Measurements from ENCODE around the gene INSC. TPM values are rescaled to one million over a fixed set of nuclear protein-coding genes. Genes with fewer than 3 reads are reported as not detected.

INSC gene
- total RNA-seq, 2 donors from 2014 or later, result 0.14 to 0.23 TPM

Other genes starting within 250 kb of the INSC start
- 10 to 100 TPM in 1 of 2 donors, 1 to 10 TPM in 1; 9.2 to 14.8 TPM for gene CYP2R1, start 222.7 kb upstream of the INSC start, total RNA-seq
- not detected for gene CALCA, start 142.6 kb upstream of the INSC start, total RNA-seq
- gene CALCB, start 41.3 kb upstream of the INSC start, total RNA-seq, result not detected

Measured in posterior vena cava (tissue), 2 donors.